ENCODE measurements around the gene TMCO5A.

TMCO5A gene

GRCh38 chr15:37967788-37968187 is 33.3 kb downstream of the TMCO5A start:
- TF ChIP-seq EZH2phosphoT487 (IDR thresholded peaks at IDR 0.05; ENCODE audit: low read depth) (no peak), CTCF (IDR thresholded peaks at IDR 0.05; ENCODE audit: low read depth, low read length) (no peak)
- no peaks in the 10 kb centered on the region for H3K79me2 ChIP-seq (ENCODE audit: low read length)
- no peaks in the 10 kb centered on the region for H4K20me1 ChIP-seq (ENCODE audit: insufficient read depth, low read length)
- H3K4me3 ChIP-seq (ENCODE audit: low read length): no peak overlapping the region
- H3K27ac ChIP-seq (ENCODE audit: low read length): no peak overlapping the region
- no peaks in the 10 kb centered on the region for H3K36me3 ChIP-seq (replicated peaks; ENCODE audit: low read depth, low read length)
- no peaks in the 10 kb centered on the region for H3K27me3 ChIP-seq (ENCODE audit: low read depth, low read length)
- H3K4me1 ChIP-seq (ENCODE audit: low read length): no peaks in the 10 kb centered on the region
- H3K9ac ChIP-seq (ENCODE audit: low read length): no peak overlapping the region
- H3K9me3 ChIP-seq (ENCODE audit: insufficient read depth, low read length): no peaks in the 10 kb centered on the region
- H2AFZ ChIP-seq (ENCODE audit: low read depth, low read length): no peak overlapping the region
- H3K4me2 ChIP-seq (ENCODE audit: low read length): no peak overlapping the region

GRCh38 chr15:37973856-37974255 is 39.4 kb downstream of the TMCO5A start:
- Histone ChIP-seq H3K9me3 (ENCODE audit: insufficient read depth, low read length) (no peaks in the 10 kb centered on the region), H3K4me2 (ENCODE audit: low read length) (no peak overlapping the region), H3K27ac (ENCODE audit: low read length) (no peak overlapping the region), H3K4me3 (ENCODE audit: low read length) (no peak overlapping the region), H3K36me3 (replicated peaks; ENCODE audit: low read depth, low read length) (no peaks in the 10 kb centered on the region), H3K4me1 (ENCODE audit: low read length) (no peaks in the 10 kb centered on the region), H4K20me1 (ENCODE audit: insufficient read depth, low read length) (no peaks in the 10 kb centered on the region), H3K27me3 (ENCODE audit: low read depth, low read length) (no peaks in the 10 kb centered on the region), H3K9ac (ENCODE audit: low read length) (no peak overlapping the region), H3K79me2 (ENCODE audit: low read length) (no peaks in the 10 kb centered on the region), H2AFZ (ENCODE audit: low read depth, low read length) (no peak overlapping the region)
- TF ChIP-seq EZH2phosphoT487 (IDR thresholded peaks at IDR 0.05; ENCODE audit: low read depth): no peak
- no peak for TF ChIP-seq CTCF (IDR thresholded peaks at IDR 0.05; ENCODE audit: low read depth, low read length)

- no peak overlapping the region for H3K9ac ChIP-seq (ENCODE audit: low read length)
- no peaks in the 10 kb centered on the region for H3K9me3 ChIP-seq (ENCODE audit: insufficient read depth, low read length)
- H3K27ac ChIP-seq (ENCODE audit: low read length): no peak overlapping the region
- H3K4me3 ChIP-seq (ENCODE audit: low read length): no peak overlapping the region
- H3K79me2 ChIP-seq (ENCODE audit: low read length): no peaks in the 10 kb centered on the region
- TF ChIP-seq CTCF (IDR thresholded peaks at IDR 0.05; ENCODE audit: low read depth, low read length): no peak
- no peak for TF ChIP-seq EZH2phosphoT487 (IDR thresholded peaks at IDR 0.05; ENCODE audit: low read depth)
- H3K4me1 ChIP-seq (ENCODE audit: low read length): no peaks in the 10 kb centered on the region
- H3K36me3 ChIP-seq (replicated peaks; ENCODE audit: low read depth, low read length): no peaks in the 10 kb centered on the region
- no peaks in the 10 kb centered on the region for H4K20me1 ChIP-seq (ENCODE audit: insufficient read depth, low read length)
- H3K4me2 ChIP-seq (ENCODE audit: low read length): no peak overlapping the region
- no peak overlapping the region for H2AFZ ChIP-seq (ENCODE audit: low read depth, low read length)
- no peaks in the 10 kb centered on the region for H3K27me3 ChIP-seq (ENCODE audit: low read depth, low read length)
Observed at GRCh38 chr15:37978231-37978630, 43.8 kb downstream of the TMCO5A start.

- Histone ChIP-seq H3K27ac (ENCODE audit: low read length) (no peak overlapping the region), H2AFZ (ENCODE audit: low read depth, low read length) (no peak overlapping the region), H3K36me3 (replicated peaks; ENCODE audit: low read depth, low read length) (no peaks in the 10 kb centered on the region), H3K27me3 (ENCODE audit: low read depth, low read length) (peaks cover 2% of the 10 kb centered on the region; the same call in 1 of the 2 replicates), H3K9ac (ENCODE audit: low read length) (no peak overlapping the region), H3K4me1 (ENCODE audit: low read length) (no peaks in the 10 kb centered on the region), H3K4me3 (ENCODE audit: low read length) (no peak overlapping the region), H3K79me2 (ENCODE audit: low read length) (no peaks in the 10 kb centered on the region), H4K20me1 (ENCODE audit: insufficient read depth, low read length) (no peaks in the 10 kb centered on the region), H3K9me3 (ENCODE audit: insufficient read depth, low read length) (no peaks in the 10 kb centered on the region), H3K4me2 (ENCODE audit: low read length) (no peak overlapping the region)
- TF ChIP-seq EZH2phosphoT487 (IDR thresholded peaks at IDR 0.05; ENCODE audit: low read depth) (no peak), CTCF (IDR thresholded peaks at IDR 0.05; ENCODE audit: low read depth, low read length) (no peak)
Observed at GRCh38 chr15:37979671-37980409, 45.4 kb downstream of the TMCO5A start.
